H1 (cell line): ENCODE data around the gene EPDR1. TPM values are rescaled to one million over a fixed set of nuclear protein-coding genes. Genes with fewer than 3 reads are reported as not detected.

ENCODE experiments used
- EGR1 ChIP-seq: IDR thresholded peaks from 2 replicates; pipeline ENCODE4 v1.6.1; 2011; ENCODE audit warnings: low read depth, low read length, borderline replicate concordance
- EZH2 ChIP-seq: fragments of 200-600 bp; sonication (generic); IDR thresholded peaks from 2 replicates; pipeline ENCODE4 v1.7.1; 2012; ENCODE audit warnings: low read depth, mild to moderate bottlenecking, moderate library complexity, low read length, inconsistent platforms; ENCODE audit not compliant: severe bottlenecking
- NRF1 ChIP-seq: IDR thresholded peaks from 2 replicates; pipeline ENCODE4 v1.6.1; 2011; ENCODE audit warnings: mild to moderate bottlenecking, low read depth, low read length, improper control_type of control experiment
- RFX5 ChIP-seq: IDR thresholded peaks from 2 replicates; pipeline ENCODE4 v1.6.1; 2011; ENCODE audit warnings: low read depth, low read length, improper control_type of control experiment, borderline replicate concordance
- SIRT6 ChIP-seq: IDR thresholded peaks from one replicate; pipeline ENCODE4 v1.7.1; 2012; ENCODE audit warnings: low read length, inconsistent platforms
- TAF1 ChIP-seq: IDR thresholded peaks from 2 replicates; pipeline ENCODE4 v1.6.1; 2011; ENCODE audit warnings: mild to moderate bottlenecking, low read depth, low read length
- ZNF274 ChIP-seq: IDR thresholded peaks from 2 replicates; pipeline ENCODE4 v1.7.0; 2012; ENCODE audit warnings: low read length, borderline replicate concordance; ENCODE audit errors: extremely low read depth
- polyA plus RNA-seq, 7 experiments: library from polyadenylated mRNA; depleted of rRNA in 3 of 7; stranded (reverse) in 5 of 7; unstranded in 2 of 7; fragments of >200 nt in 5 of 7; fragments of 200-250 nt in 2 of 7; gene quantifications; 1 replicate in 5 of 7; 2 replicates in 1 of 7; 4 replicates in 1 of 7; pipeline versions ENCODE4 v1.2.1 to v1.2.3, GENCODE V29; 2011 to 2013; ENCODE audit warnings: missing spikeins in 2 of 7, mixed read lengths in 2 of 7
- total RNA-seq: library from RNA; stranded (reverse); fragmentation: NEBNext Ultra II Directional; extraction: Animal tissue kit (Norgen Biotek cat#: 25700); gene quantifications from 2 replicates; pipeline ENCODE4 v1.2.1, GENCODE V29; 2021
- TF ChIP-seq, protein P1 (sequence below): IDR thresholded peaks from 2 replicates; pipeline ENCODE4 v1.6.1; 2012; ENCODE audit warnings: inconsistent platforms

EPDR1 gene
- total and polyA plus RNA-seq, 2 of the 8 experiments (the other 6 are each of a cell fraction or from before 2014, with no cell fraction given), result 6.4 to 8.2 TPM

DNA sequence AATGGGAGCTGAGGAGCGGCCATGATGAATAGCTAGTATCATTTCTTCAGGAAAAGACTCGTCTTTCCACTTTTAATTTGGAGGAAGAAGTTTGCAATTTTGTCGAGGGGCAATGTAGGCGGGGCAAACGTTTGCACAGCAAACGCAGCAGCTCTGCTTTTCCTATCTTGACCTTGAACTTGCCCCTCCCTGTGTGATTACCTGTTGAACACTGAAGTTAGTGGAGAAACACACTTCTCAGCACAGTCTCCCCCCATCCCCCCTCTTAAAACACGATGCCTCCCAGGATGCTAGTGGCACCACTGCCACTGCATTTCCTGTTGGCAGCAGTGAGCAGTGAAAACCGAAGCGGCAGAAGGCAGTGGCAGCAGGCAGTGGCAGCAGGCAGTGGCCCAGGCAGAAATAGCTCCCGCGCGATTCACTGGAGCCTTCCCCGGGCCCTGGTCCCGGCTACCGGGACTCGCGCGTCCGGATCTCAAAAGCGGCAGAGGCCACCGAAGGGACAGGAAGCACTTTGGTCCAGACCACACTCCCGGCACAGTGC, at the start of gene EPDR1 (continued):
- TF ChIP-seq RFX5, result no peak
- TF ChIP-seq, protein P1, sequence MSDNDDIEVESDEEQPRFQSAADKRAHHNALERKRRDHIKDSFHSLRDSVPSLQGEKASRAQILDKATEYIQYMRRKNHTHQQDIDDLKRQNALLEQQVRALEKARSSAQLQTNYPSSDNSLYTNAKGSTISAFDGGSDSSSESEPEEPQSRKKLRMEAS, result 0 out of 2 replicates have a peak, but pooled peaks have one; percentile 48
- TF ChIP-seq TAF1, result peak; percentile 50; the same call in 1 of the 2 replicates
- TF ChIP-seq NRF1, result no peak
- no peak for TF ChIP-seq SIRT6
- TF ChIP-seq EZH2, result peak; percentile 33
- no peak for TF ChIP-seq EGR1
- TF ChIP-seq ZNF274, result no peak
